GM21528 (cell line): ENCODE results near the gene SLC11A2.
"Not testable (repeated sequence)": the region's sequence is repeated elsewhere in the genome, so short reads cannot be mapped to it uniquely, and the experiment has no call there.

Experiments used
- ATAC-seq: cut with Tn5 transposase; IDR thresholded peaks from one replicate; pipeline ENCODE4 v1.9.1; 2021; ENCODE audit warnings: mild to moderate bottlenecking, moderate library complexity; ENCODE audit not compliant: unreplicated experiment, low FRiP score

Gene SLC11A2

GRCh38 chr12:50951112-50951511 is 75.1 kb downstream of the SLC11A2 start:
- no peak for ATAC-seq

- no peak for ATAC-seq
These were observed 76.3 kb downstream of the SLC11A2 start for GRCh38 chr12:50949801-50950302.

- ATAC-seq: no peak
These were observed 77.4 kb downstream of the SLC11A2 start for GRCh38 chr12:50948798-50949197.

GRCh38 chr12:50947933-50948626 is 78.1 kb downstream of the SLC11A2 start:
- no peak for ATAC-seq

- no peak for ATAC-seq
These were observed 88.5 kb downstream of the SLC11A2 start for GRCh38 chr12:50937653-50938052.

- no peak for ATAC-seq
These were observed 89.2 kb downstream of the SLC11A2 start for GRCh38 chr12:50936821-50937530.

- no peak for ATAC-seq
These were observed 91.0 kb downstream of the SLC11A2 start for GRCh38 chr12:50934981-50935807.

- ATAC-seq: no peak
These were observed 91.8 kb downstream of the SLC11A2 start for GRCh38 chr12:50934371-50934851.

GRCh38 chr12:50933459-50934124 is 92.6 kb downstream of the SLC11A2 start:
- no peak for ATAC-seq

GRCh38 chr12:50932787-50933280 is 93.3 kb downstream of the SLC11A2 start:
- ATAC-seq: no peak

- ATAC-seq: not testable (repeated sequence)
These were observed 95.7 kb downstream of the SLC11A2 start for GRCh38 chr12:50930477-50930876.

- ATAC-seq: no peak
These were observed 96.4 kb downstream of the SLC11A2 start for GRCh38 chr12:50929831-50930230.
